Right lobe of liver (tissue), 6 donors: Measurements from ENCODE around the gene DDIT4. TPM values are rescaled to one million over a fixed set of nuclear protein-coding genes. Genes with fewer than 3 reads are reported as not detected.
"Not testable (repeated sequence)": the region's sequence is repeated elsewhere in the genome, so short reads cannot be mapped to it uniquely, and the experiment has no call there.

Experiments
- ATAC-seq, 4 donors: fragments of 200-7000 bp; cut with Tn5 transposase; one replicate each; pipeline ENCODE4 v1.9.1; 2020; ENCODE audit warnings: mild to moderate bottlenecking in 4 of 4, moderate library complexity in 4 of 4
- DNase-seq, 3 donors: peaks; one replicate each; pipeline ENCODE4 v3.0.0-alpha.2; 2020
- H3K27ac ChIP-seq, 3 donors: fragments of 200-600 bp; one replicate each; pipeline ENCODE4 v1.8.0; 2022
- H3K27me3 ChIP-seq, 2 donors: fragments of 200-600 bp; one replicate each; pipeline ENCODE4 v1.8.0; 2022
- H3K36me3 ChIP-seq, 4 donors: fragments of 200-600 bp; sonication (generic) in 1 of 4; one replicate each; pipeline versions ENCODE4 v1.5.1 to v1.8.0; 2017 to 2022; ENCODE audit warnings: control low read depth in 1 of 4
- H3K4me1 ChIP-seq, 4 donors: fragments of 200-600 bp; sonication (generic) in 1 of 4; one replicate each; pipeline versions ENCODE4 v1.5.1 to v1.8.0; 2017 to 2022; ENCODE audit warnings: control low read depth in 1 of 4
- H3K4me3 ChIP-seq, 3 donors: fragments of 200-600 bp; one replicate each; pipeline ENCODE4 v1.8.0; 2022
- H3K9me3 ChIP-seq, 4 donors: fragments of 200-600 bp; sonication (generic) in 1 of 4; one replicate each; pipeline versions ENCODE4 v1.5.1 to v1.8.0; 2017 to 2022; ENCODE audit warnings: control low read depth in 1 of 4
- CTCF ChIP-seq, 4 donors: fragments of 200-600 bp in 3 of 4; fragments of 450-650 bp in 1 of 4; IDR thresholded peaks; one replicate each; pipeline versions ENCODE4 v1.5.1 to v1.8.0; 2016 to 2022; ENCODE audit warnings: antibody characterized with exemption in 4 of 4, mild to moderate bottlenecking in 2 of 4
- POLR2A ChIP-seq: fragments of 450-650 bp; IDR thresholded peaks from one replicate; pipeline ENCODE4 v1.6.1; 2017; ENCODE audit warnings: antibody characterized with exemption, mild to moderate bottlenecking
- WGBS: methylation state at CpG from one replicate; pipeline ENCODE4 v1.1.6; 2018; ENCODE audit warnings: low coverage, low lambda C conversion rate; ENCODE audit not compliant: insufficient coverage; ENCODE audit errors: missing lambda C conversion rate; 5-methylcytosine and 5-hydroxymethylcytosine counted together
- intact Hi-C, 2 donors: fragments of 100-400 bp; cut with DNase I; formaldehyde crosslinking; loops; one replicate each; pipeline versions ENCODE4 v1.11.2 to v1.14.1; 2022
- total RNA-seq, 6 experiments: library from RNA; depleted of rRNA in 2 of 6; stranded (reverse); fragments of >200 nt in 2 of 6; fragmentation: NEBNext Ultra II Directional in 3 of 6; extraction: Animal tissue kit (Norgen Biotek cat#: 25700) in 3 of 6; gene quantifications; one replicate each; pipeline versions ENCODE4 v1.1.0 to v1.2.4, GENCODE V29; 2016 to 2023
- donor health status: DM: no; HTN: yes; CAD: no.
- donor health status: DM: no; HTN: no; CAD: no.
- donor health status: DM: no; HTN: no; CAD: no.
- donor health status: DM: no; HTN: yes; CAD: no.
- donor health status: DM: no; HTN: yes; CAD: no.

DDIT4 gene
- total RNA-seq, 6 experiments from 2014 or later = 51.7 to 180 (median 143) TPM

- Histone ChIP-seq H3K4me3 (no peak overlapping the region), H3K36me3 (no peaks in the 10 kb centered on the region), H3K4me1 (peaks cover 0 to 25% (median 3%) of the 10 kb centered on the region in 4 donors), H3K27ac (no peak overlapping the region), H3K27me3 (no peaks in the 10 kb centered on the region), H3K9me3 (no peaks in the 10 kb centered on the region)
- no peak for ATAC-seq
- DNase-seq = no peak
- WGBS = 78% methylated on average over 3 of the region's 6 CpGs
- TF ChIP-seq CTCF (IDR thresholded peaks at IDR 0.05) (no peak), POLR2A (no peak)
- intact Hi-C loops = no loop called here
These were observed 8.2 kb upstream of the DDIT4 start for GRCh38 chr10:72265508-72265907.

DNA sequence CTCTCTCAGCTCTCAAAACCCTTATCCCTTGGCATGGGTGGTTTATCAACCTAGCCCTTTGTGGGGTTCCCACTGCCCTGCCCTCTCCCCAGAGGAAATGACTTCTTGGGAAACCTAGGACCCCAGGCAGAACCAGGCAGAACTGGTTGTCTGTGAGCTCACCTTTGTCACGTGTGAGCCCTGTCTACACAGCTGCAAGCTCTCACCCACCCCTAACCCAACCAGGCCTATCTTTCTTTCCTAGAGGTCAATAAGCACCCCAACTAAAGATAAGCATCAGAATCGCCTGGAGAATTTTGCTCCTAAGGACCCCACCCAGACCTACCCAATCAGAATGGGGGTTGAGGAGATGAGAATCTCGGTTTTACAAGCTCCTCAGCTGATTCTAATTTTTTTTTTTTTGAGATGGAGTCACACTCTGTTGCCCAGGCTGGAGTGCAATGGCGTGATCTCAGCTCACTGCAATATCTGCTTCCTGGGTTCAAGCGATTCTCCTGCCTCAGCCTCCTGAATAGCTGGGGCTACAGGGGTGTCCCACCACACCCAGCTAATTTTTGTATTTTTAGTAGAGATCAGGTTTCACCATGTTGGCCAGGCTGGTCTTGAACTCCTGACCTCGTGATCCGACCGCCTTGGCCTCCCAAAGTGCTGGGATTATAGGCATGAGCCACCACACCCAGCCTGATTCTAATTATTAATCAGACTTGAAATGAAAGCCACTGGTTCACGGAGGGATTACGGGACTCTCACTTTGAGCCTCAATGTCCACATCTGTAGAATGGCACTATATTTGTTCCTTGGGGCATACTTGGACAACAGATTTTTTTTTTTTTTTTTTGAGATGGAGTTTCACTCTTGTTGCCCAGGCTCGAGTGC is 7.5 kb upstream of the DDIT4 start:
- ATAC-seq (no peak), DNase-seq (no peak)
- intact Hi-C loops = no loop called here
- peaks cover 0 to 20% (median 2%) of the 10 kb centered on the region in 4 donors for H3K4me1 ChIP-seq
- H3K27me3 ChIP-seq = no peaks in the 10 kb centered on the region
- TF ChIP-seq POLR2A = no peak
- no peak for TF ChIP-seq CTCF (IDR thresholded peaks at IDR 0.05)
- no peaks in the 10 kb centered on the region for H3K36me3 ChIP-seq
- no peak overlapping the region for H3K4me3 ChIP-seq
- WGBS = 94% methylated on average over 7 of the region's 11 CpGs
- H3K27ac ChIP-seq = no peak overlapping the region
- no peaks in the 10 kb centered on the region for H3K9me3 ChIP-seq

DNA sequence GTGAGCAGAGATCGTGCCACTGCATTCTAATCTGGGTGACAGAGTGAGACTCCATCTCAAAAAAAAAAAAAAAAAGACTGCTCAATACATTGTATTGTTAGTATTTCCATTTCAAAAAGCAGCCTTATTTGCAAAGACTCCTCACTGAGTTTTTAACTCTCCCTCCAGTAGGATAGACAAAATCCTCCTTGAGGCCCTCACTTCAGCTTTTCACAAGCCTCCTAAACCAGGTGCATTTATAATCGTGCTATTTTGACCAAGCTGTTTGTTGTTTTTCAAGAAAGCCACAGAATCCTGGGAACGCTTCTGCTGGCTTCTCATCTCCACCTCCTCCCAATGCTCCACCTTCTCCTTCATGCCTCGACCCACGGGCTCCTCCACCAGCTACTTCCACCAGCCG is 6.3 kb upstream of the DDIT4 start:
- DNase-seq = no peak
- ATAC-seq = no peak
- TF ChIP-seq CTCF (IDR thresholded peaks at IDR 0.05) = no peak
- no peak for TF ChIP-seq POLR2A
- no peaks in the 10 kb centered on the region for H3K36me3 ChIP-seq
- intact Hi-C loops = no loop called here
- 88% methylated on average over 6 of the region's 6 CpGs for WGBS
- peaks cover 0 to 17% (median 2%) of the 10 kb centered on the region in 4 donors for H3K4me1 ChIP-seq
- no peaks in the 10 kb centered on the region for H3K9me3 ChIP-seq
- H3K27ac ChIP-seq = no peak overlapping the region
- H3K27me3 ChIP-seq = no peaks in the 10 kb centered on the region
- no peak overlapping the region for H3K4me3 ChIP-seq

DNA sequence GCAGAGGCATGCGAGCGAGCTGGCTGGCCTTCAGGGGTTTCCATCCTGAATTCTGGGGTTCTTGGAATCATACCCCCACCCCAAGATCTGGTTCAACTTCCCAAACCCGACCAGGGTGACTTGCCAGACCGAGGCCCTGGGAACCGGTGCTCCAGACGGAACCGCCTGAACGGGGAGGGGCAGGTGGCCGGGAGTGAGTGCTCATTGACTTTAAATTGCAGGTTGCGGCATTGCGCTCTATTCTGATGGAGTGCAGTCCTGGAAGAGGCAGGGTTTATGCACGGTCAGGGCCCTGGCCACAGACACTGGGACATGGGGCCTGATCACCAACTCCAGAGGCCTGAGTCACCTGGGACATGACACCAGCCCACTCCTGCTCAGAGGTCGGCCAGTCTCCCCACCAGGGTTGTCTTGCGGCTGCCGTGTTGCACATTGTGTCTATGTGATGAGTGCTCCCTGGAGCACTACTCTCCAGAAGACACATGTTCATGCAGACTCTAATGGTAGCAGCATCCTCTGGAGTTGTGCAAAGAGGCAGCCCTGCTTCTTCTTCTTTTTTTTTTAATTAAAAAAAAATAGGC is 5.8 kb upstream of the DDIT4 start:
- H3K4me3 ChIP-seq = no peak overlapping the region
- no peaks in the 10 kb centered on the region for H3K27me3 ChIP-seq
- H3K27ac ChIP-seq = no peak overlapping the region
- peaks cover 0 to 19% (median 2%) of the 10 kb centered on the region in 4 donors for H3K4me1 ChIP-seq
- WGBS = 100% methylated on average over 4 of the region's 15 CpGs
- H3K9me3 ChIP-seq = no peaks in the 10 kb centered on the region
- ATAC-seq (no peak), DNase-seq (no peak)
- intact Hi-C loops = no loop called here
- TF ChIP-seq POLR2A = no peak
- TF ChIP-seq CTCF (IDR thresholded peaks at IDR 0.05) = no peak
- H3K36me3 ChIP-seq = no peaks in the 10 kb centered on the region

- H3K27me3 ChIP-seq, intact Hi-C loops: not testable (repeated sequence)
- 79% methylated on average over 3 of the region's 5 CpGs for WGBS
These were observed 5.1 kb upstream of the DDIT4 start for GRCh38 chr10:72268475-72269200.

More at GRCh38 chr10:72268475-72269200, 5.1 kb upstream of the DDIT4 start:
- H3K4me3 ChIP-seq, ATAC-seq, DNase-seq, H3K9me3 ChIP-seq, H3K36me3 ChIP-seq, H3K27ac ChIP-seq: not testable (repeated sequence)
- H3K4me1 ChIP-seq = peaks cover 0 to 15% (median 2%) of the 10 kb centered on the region in 4 donors
